HCEC 1CT (cell line): ENCODE data around the gene ZNF91.
"Not testable (repeated sequence)": the region's sequence is repeated elsewhere in the genome, so short reads cannot be mapped to it uniquely, and the experiment has no call there.

ENCODE experiments used
- DNase-seq: peaks from one replicate; pipeline ENCODE4 v3.0.0-alpha.2; 2017

The ZNF91 gene

GRCh38 chr19:23315286-23315685 is 80.0 kb downstream of the ZNF91 start:
- DNase-seq, result no peak

GRCh38 chr19:23314505-23315251 is 80.6 kb downstream of the ZNF91 start:
- no peak for DNase-seq

GRCh38 chr19:23313196-23313595 is 82.1 kb downstream of the ZNF91 start:
- DNase-seq, result no peak

- no peak for DNase-seq
Measured at GRCh38 chr19:23312515-23312914, 82.8 kb downstream of the ZNF91 start.

GRCh38 chr19:23311551-23311950 is 83.7 kb downstream of the ZNF91 start:
- DNase-seq, result no peak

GRCh38 chr19:23310729-23311211 is 84.5 kb downstream of the ZNF91 start:
- no peak for DNase-seq

GRCh38 chr19:23309926-23310325 is 85.3 kb downstream of the ZNF91 start:
- no peak for DNase-seq

- DNase-seq, result no peak
Measured at GRCh38 chr19:23305555-23305954, 89.7 kb downstream of the ZNF91 start.

GRCh38 chr19:23304238-23304637 is 91.0 kb downstream of the ZNF91 start:
- no peak for DNase-seq

- DNase-seq, result no peak
Measured at GRCh38 chr19:23294141-23294540, 101.1 kb downstream of the ZNF91 start.

GRCh38 chr19:23289966-23290365 is 105.3 kb downstream of the ZNF91 start:
- not testable (repeated sequence) for DNase-seq
